Calu3 (cell line): ENCODE measurements around the gene SEMA6D. TPM values are rescaled to one million over a fixed set of nuclear protein-coding genes. Genes with fewer than 3 reads are reported as not detected.

Experiments
- BruUV-seq: library from RNA; stranded (reverse); fragments of 400-500 nt; replicated peaks from 2 replicates; lab custom pipeline; 2021; lab: Mats Ljungman, UMichigan
- CTCF ChIA-PET: fragments of 300-600 bp; sonication (Branson Sonifier 250); formaldehyde crosslinking; loops from one replicate; lab custom pipeline; 2022; ENCODE audit warnings: antibody characterized with exemption; lab: Charles Lee
- DNase-seq: peaks from one replicate; pipeline ENCODE4 v3.0.0; 2022
- H3K27ac Mint-ChIP-seq: one replicate; pipeline ENCODE4 v1.8.0; 2022; ENCODE audit warnings: mixed read lengths; ENCODE audit not compliant: unreplicated experiment
- H3K27me3 Mint-ChIP-seq: one replicate; pipeline ENCODE4 v1.8.0; 2022; ENCODE audit warnings: mixed read lengths; ENCODE audit not compliant: unreplicated experiment
- H3K36me3 Mint-ChIP-seq: one replicate; pipeline ENCODE4 v1.8.0; 2022; ENCODE audit warnings: mild to moderate bottlenecking, moderate library complexity, mixed read lengths; ENCODE audit not compliant: insufficient read depth, unreplicated experiment
- H3K4me1 Mint-ChIP-seq: one replicate; pipeline ENCODE4 v1.8.0; 2022; ENCODE audit warnings: mild to moderate bottlenecking, low read depth, mixed read lengths; ENCODE audit not compliant: unreplicated experiment
- H3K4me3 Mint-ChIP-seq: one replicate; pipeline ENCODE4 v1.8.0; 2022; ENCODE audit warnings: mild to moderate bottlenecking, low read depth, moderate library complexity, mixed read lengths; ENCODE audit not compliant: unreplicated experiment
- H3K9me3 Mint-ChIP-seq: one replicate; pipeline ENCODE4 v1.8.0; 2022; ENCODE audit warnings: low read depth, mixed read lengths; ENCODE audit not compliant: unreplicated experiment
- CTCF ChIP-seq: fragments of 200-600 bp; IDR thresholded peaks from one replicate; pipeline ENCODE4 v1.8.0; 2022; ENCODE audit warnings: antibody characterized with exemption; ENCODE audit not compliant: unreplicated experiment
- intact Hi-C: fragments of 100-400 bp; cut with micrococcal nuclease; formaldehyde crosslinking; loops from one replicate; pipeline ENCODE4 v1.10.0; 2022; ENCODE audit not compliant: unreplicated experiment
- total RNA-seq: library from RNA; stranded (reverse); gene quantifications from 2 replicates; pipeline ENCODE4 v1.2.3, GENCODE V29; 2022

Gene SEMA6D
- total RNA-seq, 1 experiment from 2014 or later, result not detected

GRCh38 chr15:47746516-47746915, 29.2 kb downstream of the SEMA6D start:
- CTCF ChIA-PET, result no interaction called here
- Mint-ChIP-seq H3K4me1 (no peaks in the 10 kb centered on the region), H3K27me3 (no peaks in the 10 kb centered on the region), H3K27ac (no peak overlapping the region), H3K9me3 (peaks cover 8% of the 10 kb centered on the region), H3K4me3 (no peak overlapping the region), H3K36me3 (no peaks in the 10 kb centered on the region)
- no peak for TF ChIP-seq CTCF
- no peak for DNase-seq
- intact Hi-C loops, result no loop called here
- no TSS peak for BruUV-seq

- no TSS peak for BruUV-seq
- Mint-ChIP-seq H3K36me3 (no peaks in the 10 kb centered on the region), H3K27ac (no peak overlapping the region), H3K27me3 (no peaks in the 10 kb centered on the region), H3K4me1 (no peaks in the 10 kb centered on the region), H3K9me3 (peaks cover 18% of the 10 kb centered on the region), H3K4me3 (no peak overlapping the region)
- CTCF ChIA-PET, result no interaction called here
- no peak for DNase-seq
- intact Hi-C loops, result no loop called here
- TF ChIP-seq CTCF, result no peak
These were observed 32.9 kb downstream of the SEMA6D start for GRCh38 chr15:47750030-47750739.

- peaks cover 18% of the 10 kb centered on the region for H3K9me3 Mint-ChIP-seq
These were observed 33.5 kb downstream of the SEMA6D start for GRCh38 chr15:47750740-47751262.

GRCh38 chr15:47753591-47753990, 36.3 kb downstream of the SEMA6D start:
- DNase-seq, result no peak
- no peak for TF ChIP-seq CTCF
- CTCF ChIA-PET, result no interaction called here
- no peaks in the 10 kb centered on the region for H3K27me3 Mint-ChIP-seq
- no peaks in the 10 kb centered on the region for H3K4me1 Mint-ChIP-seq
- no peaks in the 10 kb centered on the region for H3K36me3 Mint-ChIP-seq
- H3K27ac Mint-ChIP-seq, result no peak overlapping the region
- no TSS peak for BruUV-seq
- no peak overlapping the region for H3K4me3 Mint-ChIP-seq
- intact Hi-C loops, result no loop called here
- H3K9me3 Mint-ChIP-seq, result peaks cover 17% of the 10 kb centered on the region

More at GRCh38 chr15:47750740-47751262, 33.5 kb downstream of the SEMA6D start:
- Mint-ChIP-seq H3K4me1 (no peaks in the 10 kb centered on the region), H3K36me3 (no peaks in the 10 kb centered on the region), H3K4me3 (no peak overlapping the region), H3K27me3 (no peaks in the 10 kb centered on the region), H3K27ac (no peak overlapping the region)
- no peak for DNase-seq
- BruUV-seq, result no TSS peak
- CTCF ChIA-PET, result no interaction called here
- intact Hi-C loops, result no loop called here
- TF ChIP-seq CTCF, result no peak
